NK-92 treated with Interleukin-12 subunit alpha and Interleukin-12 subunit beta, amount 100 ng/mL, for 24 hours (cell line): ENCODE data around the gene CDK19.

ENCODE experiments used
- DNase-seq: peaks from one replicate; lab custom pipeline; 2025; lab: John Stamatoyannopoulos, UW

CDK19 gene

GRCh38 chr6:110660066-110660655 lies 155.1 kb downstream of the CDK19 start:
- no peak for DNase-seq

GRCh38 chr6:110658631-110659211 lies 156.5 kb downstream of the CDK19 start:
- DNase-seq, result no peak

- DNase-seq, result no peak
Measured at GRCh38 chr6:110656492-110656891, 158.8 kb downstream of the CDK19 start.

- no peak for DNase-seq
Measured at GRCh38 chr6:110655821-110656220, 159.4 kb downstream of the CDK19 start.

- no peak for DNase-seq
Measured at GRCh38 chr6:110654096-110654820, 161.0 kb downstream of the CDK19 start.

- no peak for DNase-seq
Measured at GRCh38 chr6:110653381-110653780, 161.9 kb downstream of the CDK19 start.

GRCh38 chr6:110652520-110652919 lies 162.7 kb downstream of the CDK19 start:
- no peak for DNase-seq

- DNase-seq, result no peak
Measured at GRCh38 chr6:110650755-110651154, 164.5 kb downstream of the CDK19 start.

- no peak for DNase-seq
Measured at GRCh38 chr6:110649704-110650103, 165.6 kb downstream of the CDK19 start.

GRCh38 chr6:110646951-110647910 lies 168.0 kb downstream of the CDK19 start:
- DNase-seq, result no peak

GRCh38 chr6:110646419-110646698 lies 168.9 kb downstream of the CDK19 start:
- DNase-seq, result no peak

- DNase-seq, result no peak
Measured at GRCh38 chr6:110645685-110646418, 169.4 kb downstream of the CDK19 start.

GRCh38 chr6:110643175-110643574 lies 172.1 kb downstream of the CDK19 start:
- no peak for DNase-seq

GRCh38 chr6:110642711-110643110 lies 172.6 kb downstream of the CDK19 start:
- no peak for DNase-seq

- no peak for DNase-seq
Measured at GRCh38 chr6:110636781-110637180, 178.5 kb downstream of the CDK19 start.

- no peak for DNase-seq
Measured at GRCh38 chr6:110635096-110635495, 180.2 kb downstream of the CDK19 start.

- no peak for DNase-seq
Measured at GRCh38 chr6:110633731-110634213, 181.5 kb downstream of the CDK19 start.

- no peak for DNase-seq
Measured at GRCh38 chr6:110629153-110629552, 186.1 kb downstream of the CDK19 start.

GRCh38 chr6:110628330-110628729 lies 186.9 kb downstream of the CDK19 start:
- DNase-seq, result no peak

GRCh38 chr6:110626442-110626841 lies 188.8 kb downstream of the CDK19 start:
- DNase-seq, result no peak

GRCh38 chr6:110625883-110626282 lies 189.4 kb downstream of the CDK19 start:
- no peak for DNase-seq
